ENCODE results near the gene IFNK.

Gene IFNK

DNA sequence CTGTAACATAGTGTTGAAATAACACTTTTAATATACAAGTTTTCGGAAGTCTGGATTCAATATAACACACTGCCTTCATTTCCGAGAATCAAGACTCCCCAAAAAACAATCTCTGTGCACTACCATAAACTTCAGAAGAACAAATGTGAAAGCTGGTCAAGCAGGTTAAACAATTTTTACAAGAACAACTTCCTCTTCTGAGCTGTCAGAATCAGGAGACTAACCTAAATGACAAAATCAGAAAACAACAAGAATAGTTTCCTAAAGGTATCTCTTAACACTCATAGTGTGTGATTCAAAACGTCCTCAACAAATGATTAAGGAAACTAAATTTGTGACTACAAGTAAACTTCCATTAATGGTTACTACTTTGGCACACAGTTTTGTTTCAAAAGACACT is 37.6 kb downstream of the IFNK start:
- Mint-ChIP-seq H3K9me3 (no peaks in the 10 kb centered on the region), H3K36me3 (peaks cover 32% of the 10 kb centered on the region), H3K4me3 (no peak overlapping the region), H3K27ac (no peak overlapping the region), H3K4me1 (peaks cover 33% of the 10 kb centered on the region), H3K27me3 (no peaks in the 10 kb centered on the region)
- no peak for DNase-seq
- CTCF ChIA-PET, result interaction anchor here (0.7 to 1.3 kb wide), 4 partner anchors 12 to 228 kb away, joined by 3 to 5 read pairs (median 4); partner anchors contain the start of genes C9orf72 and MOB3B

GRCh38 chr9:27563738-27564430 is 39.8 kb downstream of the IFNK start:
- H3K9me3 Mint-ChIP-seq, result no peaks in the 10 kb centered on the region
- CTCF ChIA-PET, result no interaction called here
- H3K4me3 Mint-ChIP-seq, result no peak overlapping the region
- DNase-seq, result no peak
- H3K36me3 Mint-ChIP-seq, result peaks cover 38% of the 10 kb centered on the region
- H3K27me3 Mint-ChIP-seq, result no peaks in the 10 kb centered on the region
- peaks cover 43% of the 10 kb centered on the region for H3K4me1 Mint-ChIP-seq
- H3K27ac Mint-ChIP-seq, result peak overlapping the region; percentile 19

- CTCF ChIA-PET, result no interaction called here
- no peaks in the 10 kb centered on the region for H3K9me3 Mint-ChIP-seq
- peak overlapping the region; percentile 27 for H3K4me3 Mint-ChIP-seq
- no peaks in the 10 kb centered on the region for H3K27me3 Mint-ChIP-seq
- no peak for DNase-seq
- peak overlapping the region; percentile 88 for H3K27ac Mint-ChIP-seq
- peaks cover 43% of the 10 kb centered on the region for H3K4me1 Mint-ChIP-seq
- peaks cover 38% of the 10 kb centered on the region for H3K36me3 Mint-ChIP-seq
Observed at GRCh38 chr9:27564670-27565069, 40.6 kb downstream of the IFNK start.

DNA sequence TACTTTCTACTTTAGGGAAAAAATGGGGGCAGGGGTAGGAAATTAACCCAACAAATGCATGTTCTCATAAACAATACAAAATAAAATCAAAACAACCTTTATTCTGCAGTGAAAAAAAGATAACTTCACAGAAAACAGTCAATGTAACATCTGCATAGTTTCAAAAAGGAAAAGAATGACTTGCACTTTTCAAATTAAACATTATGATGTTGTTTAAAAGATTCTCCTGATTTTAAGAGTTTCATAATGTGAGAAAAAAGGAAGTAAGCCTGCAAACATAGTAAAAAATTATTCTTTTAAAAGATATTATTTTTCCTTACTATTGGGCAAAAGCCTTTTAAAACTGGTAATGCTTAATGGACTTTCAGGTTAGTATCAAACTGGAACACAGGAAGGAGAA is 41.6 kb downstream of the IFNK start:
- CTCF ChIA-PET, result no interaction called here
- H3K27me3 Mint-ChIP-seq, result no peaks in the 10 kb centered on the region
- H3K4me3 Mint-ChIP-seq, result no peak overlapping the region
- no peaks in the 10 kb centered on the region for H3K9me3 Mint-ChIP-seq
- peak overlapping the region; percentile 88 for H3K27ac Mint-ChIP-seq
- H3K36me3 Mint-ChIP-seq, result peaks cover 38% of the 10 kb centered on the region
- DNase-seq, result no peak
- H3K4me1 Mint-ChIP-seq, result peaks cover 44% of the 10 kb centered on the region

DNA sequence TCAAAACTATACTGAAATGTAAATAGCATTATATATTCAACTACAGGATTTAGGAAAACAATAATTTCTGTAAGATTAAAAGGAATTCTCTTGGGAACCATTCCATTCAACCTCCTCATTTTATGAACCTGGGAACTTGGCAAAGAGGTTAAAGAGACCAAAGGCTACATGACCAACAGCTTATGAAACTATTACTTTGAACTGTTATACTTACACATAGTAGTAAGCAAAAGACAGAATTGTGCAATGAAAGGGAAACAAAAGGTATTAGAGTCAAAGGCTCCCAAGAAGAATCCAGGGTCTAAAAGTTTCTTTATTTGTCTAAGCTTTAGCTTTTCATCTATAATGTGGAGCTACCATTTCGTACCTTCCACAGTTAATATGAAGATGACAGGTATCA is 42.0 kb downstream of the IFNK start:
- CTCF ChIA-PET, result no interaction called here

GRCh38 chr9:27569406-27569805 is 45.3 kb downstream of the IFNK start:
- Mint-ChIP-seq H3K27ac (no peak overlapping the region), H3K27me3 (peaks cover 6% of the 10 kb centered on the region), H3K36me3 (peaks cover 24% of the 10 kb centered on the region), H3K4me3 (no peak overlapping the region), H3K9me3 (no peaks in the 10 kb centered on the region), H3K4me1 (peaks cover 59% of the 10 kb centered on the region)
- DNase-seq, result no peak
- CTCF ChIA-PET, result no interaction called here

More for the DNA sequence above, 42.0 kb downstream of the IFNK start:
- H3K27me3 Mint-ChIP-seq, result no peaks in the 10 kb centered on the region
- no peak for DNase-seq
- peaks cover 48% of the 10 kb centered on the region for H3K4me1 Mint-ChIP-seq
- H3K27ac Mint-ChIP-seq, result no peak overlapping the region
- peaks cover 36% of the 10 kb centered on the region for H3K36me3 Mint-ChIP-seq
- no peak overlapping the region for H3K4me3 Mint-ChIP-seq
- H3K9me3 Mint-ChIP-seq, result no peaks in the 10 kb centered on the region

DNA sequence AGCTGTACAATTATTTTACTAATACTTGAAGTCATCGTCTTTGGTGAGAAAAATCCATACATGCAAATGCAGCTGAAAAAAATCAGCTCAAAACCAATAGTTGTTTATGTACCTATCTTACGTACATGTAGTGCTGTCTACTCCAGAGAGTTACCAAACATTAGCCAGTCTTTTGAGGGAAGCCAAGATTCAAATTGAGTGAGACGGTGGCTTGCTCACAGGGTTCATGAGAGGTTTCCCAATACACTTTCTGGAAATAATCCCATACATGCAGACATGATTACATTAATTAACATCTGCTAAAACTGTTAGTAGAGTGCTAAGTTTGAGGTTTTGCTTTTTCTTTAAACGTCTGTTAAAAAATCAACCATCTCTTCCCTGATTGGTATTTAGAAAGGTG is 46.9 kb downstream of the IFNK start:
- peaks cover 3% of the 10 kb centered on the region for H3K9me3 Mint-ChIP-seq
- no peak overlapping the region for H3K27ac Mint-ChIP-seq
- H3K36me3 Mint-ChIP-seq, result peaks cover 16% of the 10 kb centered on the region
- peaks cover 14% of the 10 kb centered on the region for H3K27me3 Mint-ChIP-seq
- CTCF ChIA-PET, result interaction anchor here (1.0 kb wide), 1 partner anchor 26 kb away, joined by 3 read pairs; no protein-coding TSS in a partner anchor
- H3K4me1 Mint-ChIP-seq, result peaks cover 49% of the 10 kb centered on the region
- no peak for DNase-seq
- no peak overlapping the region for H3K4me3 Mint-ChIP-seq

- H3K36me3 Mint-ChIP-seq, result peaks cover 7% of the 10 kb centered on the region
- peak overlapping the region; percentile 100 for H3K27ac Mint-ChIP-seq
- peak overlapping the region; percentile 95 for H3K4me3 Mint-ChIP-seq
- peaks cover 17% of the 10 kb centered on the region for H3K27me3 Mint-ChIP-seq
- CTCF ChIA-PET, result interaction anchor here (1.3 kb wide), 1 partner anchor 42 kb away, joined by 3 read pairs; the partner anchor contains the start of gene MOB3B
- peaks cover 40% of the 10 kb centered on the region for H3K4me1 Mint-ChIP-seq
- no peak for DNase-seq
- H3K9me3 Mint-ChIP-seq, result peaks cover 3% of the 10 kb centered on the region
Observed at GRCh38 chr9:27572061-27572460, 48.0 kb downstream of the IFNK start.

GRCh38 chr9:27572566-27572917 is 48.5 kb downstream of the IFNK start:
- CTCF ChIA-PET, result interaction anchor here (1.3 kb wide), 1 partner anchor 43 kb away, joined by 3 read pairs; the partner anchor contains the start of gene MOB3B
- H3K4me1 Mint-ChIP-seq, result peaks cover 35% of the 10 kb centered on the region
- peaks cover 2% of the 10 kb centered on the region for H3K36me3 Mint-ChIP-seq
- peaks cover 3% of the 10 kb centered on the region for H3K9me3 Mint-ChIP-seq
- peak overlapping the region; percentile 95 for H3K4me3 Mint-ChIP-seq
- H3K27me3 Mint-ChIP-seq, result peaks cover 17% of the 10 kb centered on the region
- peak overlapping the region; percentile 100 for H3K27ac Mint-ChIP-seq
- peak; percentile 70 for DNase-seq

DNA sequence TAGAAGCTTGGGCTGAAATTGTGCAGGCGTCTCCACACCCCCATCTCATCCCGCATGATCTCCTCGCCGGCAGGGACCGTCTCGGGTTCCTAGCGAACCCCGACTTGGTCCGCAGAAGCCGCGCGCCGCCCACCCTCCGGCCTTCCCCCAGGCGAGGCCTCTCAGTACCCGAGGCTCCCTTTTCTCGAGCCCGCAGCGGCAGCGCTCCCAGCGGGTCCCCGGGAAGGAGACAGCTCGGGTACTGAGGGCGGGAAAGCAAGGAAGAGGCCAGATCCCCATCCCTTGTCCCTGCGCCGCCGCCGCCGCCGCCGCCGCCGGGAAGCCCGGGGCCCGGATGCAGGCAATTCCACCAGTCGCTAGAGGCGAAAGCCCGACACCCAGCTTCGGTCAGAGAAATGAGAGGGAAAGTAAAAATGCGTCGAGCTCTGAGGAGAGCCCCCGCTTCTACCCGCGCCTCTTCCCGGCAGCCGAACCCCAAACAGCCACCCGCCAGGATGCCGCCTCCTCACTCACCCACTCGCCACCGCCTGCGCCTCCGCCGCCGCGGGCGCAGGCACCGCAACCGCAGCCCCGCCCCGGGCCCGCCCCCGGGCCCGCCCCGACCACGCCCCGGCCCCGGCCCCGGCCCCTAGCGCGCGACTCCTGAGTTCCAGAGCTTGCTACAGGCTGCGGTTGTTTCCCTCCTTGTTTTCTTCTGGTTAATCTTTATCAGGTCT is 49.0 kb downstream of the IFNK start, which contains the start of gene C9orf72:
TSS of gene C9orf72 (minus strand) at position 564 of the 716 bp plus-strand sequence. CDS start 6,361 bp downstream, outside the sequence.
- CTCF ChIA-PET, result interaction anchor here (1.0 to 1.3 kb wide), 2 partner anchors 11 to 43 kb away, joined by 3 read pairs; partner anchors contain the start of gene MOB3B
- Mint-ChIP-seq H3K4me3 (peak within 1 kb of the TSS; percentile 95), H3K27ac (peak within 1 kb of the TSS; percentile 100), H3K27me3 (peaks cover 17% of the 10 kb centered on the region), H3K9me3 (peaks cover 5% of the 10 kb centered on the region), H3K36me3 (peaks cover 1% of the 10 kb centered on the region), H3K4me1 (peaks cover 33% of the 10 kb centered on the region)
- peak; percentile 88 for DNase-seq

GRCh38 chr9:27573634-27574590 is 49.8 kb downstream of the IFNK start:
- CTCF ChIA-PET, result interaction anchor here (1.0 kb wide), 1 partner anchor 12 kb away, joined by 3 read pairs; no protein-coding TSS in a partner anchor
- DNase-seq, result peak; percentile 98
- Mint-ChIP-seq H3K36me3 (peaks cover 1% of the 10 kb centered on the region), H3K4me1 (peaks cover 33% of the 10 kb centered on the region), H3K4me3 (peak overlapping the region; percentile 95), H3K9me3 (peaks cover 10% of the 10 kb centered on the region), H3K27me3 (peaks cover 17% of the 10 kb centered on the region), H3K27ac (peak overlapping the region; percentile 100)

Measured in activated naive CD4-positive, alpha-beta T cell treated with anti-CD3 and anti-CD28 coated beads, Interleukin-2, amount 10 ng/mL, durations not matched to agents 7 days and 5 days (primary cell).